ENCODE results near the gene AFAP1. TPM values are rescaled to one million over a fixed set of nuclear protein-coding genes. Genes with fewer than 3 reads are reported as not detected.

Gene AFAP1
- total and polyA plus RNA-seq, 2 donors (not counting 3 experiments of a cell fraction or from before 2014, with no cell fraction given), result 32.3 to 103 TPM

DNA sequence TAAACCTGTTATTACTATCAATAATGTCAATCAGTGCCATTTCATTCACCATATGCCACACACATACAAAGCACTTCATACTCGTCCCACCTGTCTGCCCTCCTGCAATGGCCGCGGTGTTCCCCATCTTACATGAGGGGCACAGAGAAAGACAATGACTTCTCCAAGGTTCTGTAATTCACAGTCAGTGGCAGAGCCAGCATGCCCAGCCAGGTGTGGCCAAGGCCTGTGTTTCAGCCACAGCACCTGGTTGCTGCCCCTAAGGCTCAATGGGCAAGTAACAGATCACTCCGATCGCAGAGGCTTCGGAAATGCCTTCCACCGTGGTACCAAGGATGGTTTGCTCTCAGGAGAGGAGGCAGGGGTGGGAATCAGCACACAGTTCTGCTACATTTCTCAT is 10.9 kb downstream of the AFAP1 start:
- Histone ChIP-seq H3K4me2 (ENCODE audit: insufficient read depth, low read length) (no peak overlapping the region), H3K27ac (ENCODE audit: insufficient read depth, low read depth, low read length) (no peak overlapping the region), H4K20me1 (replicated peaks; ENCODE audit: control insufficient read depth, extremely low read depth, insufficient read depth, low read length) (peaks cover 13% of the 10 kb centered on the region), H3K4me3 (replicated peaks in 1 of 3; ENCODE audit: insufficient read depth in 1 of 3, low read depth in 1 of 3, low read length in 3 of 3) (no peak overlapping the region), H3K36me3 (ENCODE audit: control insufficient read depth in 2 of 2, extremely low read depth in 1 of 2, insufficient read depth in 2 of 2, low read length in 2 of 2) (peaks cover 1 to 9% of the 10 kb centered on the region in 2 experiments), H3K79me2 (ENCODE audit: control insufficient read depth, insufficient read depth, low read length) (peaks cover 98% of the 10 kb centered on the region), H3K4me1 (ENCODE audit: control insufficient read depth, extremely low read depth, insufficient read depth, low read length) (peaks cover 38% of the 10 kb centered on the region), H3K9ac (replicated peaks; ENCODE audit: extremely low read depth, insufficient read depth, low read length) (no peak overlapping the region), H3K9me1 (replicated peaks; ENCODE audit: control insufficient read depth, extremely low read depth, insufficient read depth, low read length) (no peaks in the 10 kb centered on the region), H2AFZ (ENCODE audit: low read depth, low read length) (no peak overlapping the region), H3K27me3 (ENCODE audit: control insufficient read depth in 2 of 2, insufficient read depth in 2 of 2, low read length in 2 of 2) (no peaks in the 10 kb centered on the region), H3K9me3 (replicated peaks; ENCODE audit: control insufficient read depth, insufficient read depth, low read length) (no peaks in the 10 kb centered on the region)
- intact Hi-C loops (cut with micrococcal nuclease), result no loop called here
- ChIA-PET CTCF (interaction anchor here (1.1 to 9.2 kb wide), 6 partner anchors 9 to 125 kb away, joined by 4 to 53 read pairs (median 8); partner anchors contain the start of gene AFAP1), POLR2A (no interaction called here)
- no peak for FAIRE-seq
- dilution Hi-C loops (cut with MboI; ENCODE audit: extremely low pct_ligation_motif_present, low sequenced_read_pairs), result no loop called here
- TF ChIP-seq FOS (IDR thresholded peaks at IDR 0.05; ENCODE audit: borderline replicate concordance, insufficient read depth, low read length) (no peak), MAX (IDR thresholded peaks at IDR 0.05; ENCODE audit: insufficient read depth, insufficient read length) (no peak), EZH2 (IDR thresholded peaks at IDR 0.05; ENCODE audit: borderline replicate concordance, low read depth, low read length, severe bottlenecking) (no peak), POLR2A (IDR thresholded peaks at IDR 0.05; ENCODE audit: low read depth, low read length) (no peak), JUN (IDR thresholded peaks at IDR 0.05; ENCODE audit: borderline replicate concordance, insufficient read depth, insufficient read length, low read depth) (no peak), MYC (IDR thresholded peaks at IDR 0.05; ENCODE audit: low read depth, low read length) (no peak), POLR2AphosphoS5 (IDR thresholded peaks at IDR 0.05; ENCODE audit: insufficient read depth, low read depth, low read length) (no peak), GATA2 (IDR thresholded peaks at IDR 0.05; ENCODE audit: insufficient read depth, insufficient read length, low read depth, low read length) (no peak)
- TF ChIP-seq, protein P1, sequence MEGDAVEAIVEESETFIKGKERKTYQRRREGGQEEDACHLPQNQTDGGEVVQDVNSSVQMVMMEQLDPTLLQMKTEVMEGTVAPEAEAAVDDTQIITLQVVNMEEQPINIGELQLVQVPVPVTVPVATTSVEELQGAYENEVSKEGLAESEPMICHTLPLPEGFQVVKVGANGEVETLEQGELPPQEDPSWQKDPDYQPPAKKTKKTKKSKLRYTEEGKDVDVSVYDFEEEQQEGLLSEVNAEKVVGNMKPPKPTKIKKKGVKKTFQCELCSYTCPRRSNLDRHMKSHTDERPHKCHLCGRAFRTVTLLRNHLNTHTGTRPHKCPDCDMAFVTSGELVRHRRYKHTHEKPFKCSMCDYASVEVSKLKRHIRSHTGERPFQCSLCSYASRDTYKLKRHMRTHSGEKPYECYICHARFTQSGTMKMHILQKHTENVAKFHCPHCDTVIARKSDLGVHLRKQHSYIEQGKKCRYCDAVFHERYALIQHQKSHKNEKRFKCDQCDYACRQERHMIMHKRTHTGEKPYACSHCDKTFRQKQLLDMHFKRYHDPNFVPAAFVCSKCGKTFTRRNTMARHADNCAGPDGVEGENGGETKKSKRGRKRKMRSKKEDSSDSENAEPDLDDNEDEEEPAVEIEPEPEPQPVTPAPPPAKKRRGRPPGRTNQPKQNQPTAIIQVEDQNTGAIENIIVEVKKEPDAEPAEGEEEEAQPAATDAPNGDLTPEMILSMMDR (IDR thresholded peaks at IDR 0.05; ENCODE audit: extremely low read depth in 1 of 2, insufficient read depth in 1 of 2, low read depth in 1 of 2, low read length in 2 of 2), result no peak
- BruUV-seq (replicated peaks), result no TSS peak
- no peak for DNase-seq (ENCODE audit: low read depth, low spot score)
